Measurements from ENCODE around the gene ISCU. TPM values are rescaled to one million over a fixed set of nuclear protein-coding genes. Genes with fewer than 3 reads are reported as not detected.
A peak's percentile ranks its signal among the peaks of the same experiment; 100 is the strongest.

ISCU gene
- polyA plus RNA-seq, 1 of the 3 experiments (the other 2 are of a cell fraction) = 165 TPM

DNA sequence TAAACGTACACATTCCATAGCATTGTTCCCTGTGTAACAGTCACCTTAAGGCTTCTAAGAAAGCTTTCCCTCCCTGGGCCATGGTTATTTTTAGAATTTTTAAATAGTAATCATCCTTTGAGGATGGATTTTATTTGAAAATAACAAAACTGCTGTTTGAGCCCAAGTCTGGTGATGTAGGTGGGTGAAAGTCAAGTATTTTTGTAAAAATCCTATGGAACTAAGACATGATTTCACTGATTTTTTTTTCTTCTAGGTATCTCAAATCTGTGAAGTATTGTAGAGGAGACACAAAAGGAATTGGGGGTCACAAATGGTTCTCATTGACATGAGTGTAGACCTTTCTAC lies 1.4 kb downstream of the ISCU start (continued):
- TF ChIP-seq MXI1 (IDR thresholded peaks at IDR 0.05; ENCODE audit: low read depth, low read length) (no peak), MAX (IDR thresholded peaks at IDR 0.05; ENCODE audit: low read depth) (no peak), ELF1 (IDR thresholded peaks at IDR 0.05) (no peak)

GRCh38 chr12:108564724-108565123 lies 2.3 kb downstream of the ISCU start:
- H3K9ac ChIP-seq = no peak overlapping the region
- ChIA-PET CTCF (interaction anchor here (0.6 to 16.0 kb wide), 10 partner anchors 13 to 319 kb away, joined by 3 to 503 read pairs (median 4); no protein-coding TSS in a partner anchor), POLR2A (interaction anchor here (0.7 kb wide), 1 partner anchor 40 kb away, joined by 4 read pairs; no protein-coding TSS in a partner anchor)

More at GRCh38 chr12:108564724-108565123, 2.3 kb downstream of the ISCU start:
- Histone ChIP-seq H3K27ac (ENCODE audit: low read depth in 2 of 2, low read length in 1 of 2) (peak overlapping the region; percentile 65 to 86; a peak in 2 of 4 replicates), H3K9me2 (no peaks in the 10 kb centered on the region), H3F3A (replicated peaks; ENCODE audit: insufficient read depth) (peaks cover 25% of the 10 kb centered on the region), H3K4me2 (no peak overlapping the region), H3K4me1 (ENCODE audit: control insufficient read depth in 1 of 2, insufficient read depth in 2 of 2, low read depth in 1 of 2, low read length in 1 of 2) (peaks cover 31 to 33% of the 10 kb centered on the region in 2 experiments), H4K20me1 (ENCODE audit: insufficient read depth) (peaks cover 3% of the 10 kb centered on the region; the same call in 1 of the 2 replicates), H3K9me3 (no peaks in the 10 kb centered on the region), H3K79me2 (ENCODE audit: insufficient read depth) (peaks cover 40% of the 10 kb centered on the region), H3K27me3 (ENCODE audit: insufficient read depth) (no peaks in the 10 kb centered on the region), H3K36me3 (replicated peaks in 1 of 2; ENCODE audit: control insufficient read depth in 1 of 2, insufficient read depth in 2 of 2, low read length in 1 of 2) (peaks cover 46 to 57% of the 10 kb centered on the region in 2 experiments), H3K4me3 (ENCODE audit: low read depth in 2 of 2, low read length in 1 of 2) (no peak overlapping the region), H2AFZ (ENCODE audit: low read depth) (no peak overlapping the region)
- TF ChIP-seq JUND (IDR thresholded peaks at IDR 0.05) (no peak), TAF1 (IDR thresholded peaks at IDR 0.05; ENCODE audit: borderline replicate concordance, low read depth, low read length) (no peak), TEAD4 (IDR thresholded peaks at IDR 0.05; ENCODE audit: borderline replicate concordance, insufficient read depth) (no peak), SIN3A (IDR thresholded peaks at IDR 0.05; ENCODE audit: borderline replicate concordance, low read depth, low read length) (no peak), MXI1 (IDR thresholded peaks at IDR 0.05; ENCODE audit: low read depth, low read length) (no peak), NRF1 (IDR thresholded peaks at IDR 0.05; ENCODE audit: low read depth, low read length) (no peak), ELF1 (IDR thresholded peaks at IDR 0.05) (no peak), FOSL2 (IDR thresholded peaks at IDR 0.05; ENCODE audit: borderline replicate concordance, low read depth) (no peak), CHD2 (IDR thresholded peaks at IDR 0.05; ENCODE audit: low read length, partially characterized antibody) (no peak), RAD21 (IDR thresholded peaks at IDR 0.05; ENCODE audit: low read length) (no peak)
- TF ChIP-seq, protein P1, sequence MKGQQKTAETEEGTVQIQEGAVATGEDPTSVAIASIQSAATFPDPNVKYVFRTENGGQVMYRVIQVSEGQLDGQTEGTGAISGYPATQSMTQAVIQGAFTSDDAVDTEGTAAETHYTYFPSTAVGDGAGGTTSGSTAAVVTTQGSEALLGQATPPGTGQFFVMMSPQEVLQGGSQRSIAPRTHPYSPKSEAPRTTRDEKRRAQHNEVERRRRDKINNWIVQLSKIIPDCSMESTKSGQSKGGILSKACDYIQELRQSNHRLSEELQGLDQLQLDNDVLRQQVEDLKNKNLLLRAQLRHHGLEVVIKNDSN (IDR thresholded peaks at IDR 0.05; ENCODE audit: borderline replicate concordance, low read depth) = no peak
- TF ChIP-seq, protein P2, sequence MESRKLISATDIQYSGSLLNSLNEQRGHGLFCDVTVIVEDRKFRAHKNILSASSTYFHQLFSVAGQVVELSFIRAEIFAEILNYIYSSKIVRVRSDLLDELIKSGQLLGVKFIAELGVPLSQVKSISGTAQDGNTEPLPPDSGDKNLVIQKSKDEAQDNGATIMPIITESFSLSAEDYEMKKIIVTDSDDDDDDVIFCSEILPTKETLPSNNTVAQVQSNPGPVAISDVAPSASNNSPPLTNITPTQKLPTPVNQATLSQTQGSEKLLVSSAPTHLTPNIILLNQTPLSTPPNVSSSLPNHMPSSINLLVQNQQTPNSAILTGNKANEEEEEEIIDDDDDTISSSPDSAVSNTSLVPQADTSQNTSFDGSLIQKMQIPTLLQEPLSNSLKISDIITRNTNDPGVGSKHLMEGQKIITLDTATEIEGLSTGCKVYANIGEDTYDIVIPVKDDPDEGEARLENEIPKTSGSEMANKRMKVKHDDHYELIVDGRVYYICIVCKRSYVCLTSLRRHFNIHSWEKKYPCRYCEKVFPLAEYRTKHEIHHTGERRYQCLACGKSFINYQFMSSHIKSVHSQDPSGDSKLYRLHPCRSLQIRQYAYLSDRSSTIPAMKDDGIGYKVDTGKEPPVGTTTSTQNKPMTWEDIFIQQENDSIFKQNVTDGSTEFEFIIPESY (IDR thresholded peaks at IDR 0.05; ENCODE audit: borderline replicate concordance, low read depth) = no peak
- TF ChIP-seq, protein P3, sequence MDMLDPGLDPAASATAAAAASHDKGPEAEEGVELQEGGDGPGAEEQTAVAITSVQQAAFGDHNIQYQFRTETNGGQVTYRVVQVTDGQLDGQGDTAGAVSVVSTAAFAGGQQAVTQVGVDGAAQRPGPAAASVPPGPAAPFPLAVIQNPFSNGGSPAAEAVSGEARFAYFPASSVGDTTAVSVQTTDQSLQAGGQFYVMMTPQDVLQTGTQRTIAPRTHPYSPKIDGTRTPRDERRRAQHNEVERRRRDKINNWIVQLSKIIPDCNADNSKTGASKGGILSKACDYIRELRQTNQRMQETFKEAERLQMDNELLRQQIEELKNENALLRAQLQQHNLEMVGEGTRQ (IDR thresholded peaks at IDR 0.05; ENCODE audit: borderline replicate concordance, low read depth, low read length) = no peak
- DNase-seq = no peak

Data from SK-N-SH (cell line).